OCI-LY1 (cell line): ENCODE data around the gene NSD2.

ENCODE experiments used
- EZH2 ChIP-seq: fragments of 200-600 bp; sonication (generic), shearing (Covaris generic); IDR thresholded peaks from 2 replicates; pipeline ENCODE4 v1.8.0; 2017; ENCODE audit warnings: borderline replicate concordance, mixed run types, mild to moderate bottlenecking, antibody characterized with exemption, low read length, moderate library complexity, mixed read lengths
- TF ChIP-seq, protein P1 (sequence below): fragments of 200-600 bp; sonication (generic), shearing (Covaris generic); IDR thresholded peaks from 2 replicates; pipeline ENCODE4 v1.5.1; 2017; ENCODE audit warnings: mild to moderate bottlenecking, antibody characterized with exemption, low read length, moderate library complexity, mixed read lengths

- TF ChIP-seq, protein P1, sequence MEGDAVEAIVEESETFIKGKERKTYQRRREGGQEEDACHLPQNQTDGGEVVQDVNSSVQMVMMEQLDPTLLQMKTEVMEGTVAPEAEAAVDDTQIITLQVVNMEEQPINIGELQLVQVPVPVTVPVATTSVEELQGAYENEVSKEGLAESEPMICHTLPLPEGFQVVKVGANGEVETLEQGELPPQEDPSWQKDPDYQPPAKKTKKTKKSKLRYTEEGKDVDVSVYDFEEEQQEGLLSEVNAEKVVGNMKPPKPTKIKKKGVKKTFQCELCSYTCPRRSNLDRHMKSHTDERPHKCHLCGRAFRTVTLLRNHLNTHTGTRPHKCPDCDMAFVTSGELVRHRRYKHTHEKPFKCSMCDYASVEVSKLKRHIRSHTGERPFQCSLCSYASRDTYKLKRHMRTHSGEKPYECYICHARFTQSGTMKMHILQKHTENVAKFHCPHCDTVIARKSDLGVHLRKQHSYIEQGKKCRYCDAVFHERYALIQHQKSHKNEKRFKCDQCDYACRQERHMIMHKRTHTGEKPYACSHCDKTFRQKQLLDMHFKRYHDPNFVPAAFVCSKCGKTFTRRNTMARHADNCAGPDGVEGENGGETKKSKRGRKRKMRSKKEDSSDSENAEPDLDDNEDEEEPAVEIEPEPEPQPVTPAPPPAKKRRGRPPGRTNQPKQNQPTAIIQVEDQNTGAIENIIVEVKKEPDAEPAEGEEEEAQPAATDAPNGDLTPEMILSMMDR, result no peak
- no peak for TF ChIP-seq EZH2
Measured at GRCh38 chr4:1952058-1952700, 81.0 kb downstream of the NSD2 start.
